AG04450 (cell line): Measurements from ENCODE around the gene ABHD4. TPM values are rescaled to one million over a fixed set of nuclear protein-coding genes. Genes with fewer than 3 reads are reported as not detected.

Experiments
- CTCF ChIA-PET: fragments of 300-600, 350-600 bp; formaldehyde crosslinking; extraction: SDS; loops from one replicate; lab custom pipeline; 2022; ENCODE audit warnings: antibody characterized with exemption, inconsistent platforms; lab: Charles Lee
- POLR2A ChIA-PET: fragments of 350-600 bp; formaldehyde crosslinking; extraction: SDS; loops from one replicate; lab custom pipeline; 2021; ENCODE audit warnings: antibody characterized with exemption, inconsistent platforms; lab: Yijun Ruan, JAX
- DNase-seq: peaks from one replicate; pipeline ENCODE4 v3.0.0-alpha.2; 2011; ENCODE audit warnings: low read depth, low spot score
- H3K27ac ChIP-seq: one replicate; pipeline ENCODE4 v1.5.1; 2012; ENCODE audit warnings: low read depth, low read length, control low read depth
- H3K27me3 ChIP-seq: one replicate; pipeline ENCODE4 v1.6.0; 2012; ENCODE audit warnings: low read length; ENCODE audit not compliant: control insufficient read depth, insufficient read depth
- H3K4me3 ChIP-seq: 2 replicates; pipeline ENCODE4 v1.5.1; 2011; ENCODE audit warnings: mild to moderate bottlenecking, low read depth, low read length, control low read depth
- H3K9me3 ChIP-seq: 2 replicates; pipeline ENCODE4 v1.5.1; 2012; ENCODE audit warnings: low read length; ENCODE audit not compliant: control insufficient read depth, insufficient read depth
- polyA plus RNA-seq: library from polyadenylated mRNA; depleted of rRNA; stranded (reverse); fragments of >200 nt; gene quantifications from 2 replicates; pipeline ENCODE4 v1.2.3, GENCODE V29; 2011
- TF ChIP-seq, protein P1 (sequence below): IDR thresholded peaks from 2 replicates; pipeline ENCODE4 v1.5.1; 2011; ENCODE audit warnings: low read depth, low read length, control low read depth, inconsistent platforms

The ABHD4 gene
- polyA plus RNA-seq, 1 experiment, result 42.1 TPM

DNA sequence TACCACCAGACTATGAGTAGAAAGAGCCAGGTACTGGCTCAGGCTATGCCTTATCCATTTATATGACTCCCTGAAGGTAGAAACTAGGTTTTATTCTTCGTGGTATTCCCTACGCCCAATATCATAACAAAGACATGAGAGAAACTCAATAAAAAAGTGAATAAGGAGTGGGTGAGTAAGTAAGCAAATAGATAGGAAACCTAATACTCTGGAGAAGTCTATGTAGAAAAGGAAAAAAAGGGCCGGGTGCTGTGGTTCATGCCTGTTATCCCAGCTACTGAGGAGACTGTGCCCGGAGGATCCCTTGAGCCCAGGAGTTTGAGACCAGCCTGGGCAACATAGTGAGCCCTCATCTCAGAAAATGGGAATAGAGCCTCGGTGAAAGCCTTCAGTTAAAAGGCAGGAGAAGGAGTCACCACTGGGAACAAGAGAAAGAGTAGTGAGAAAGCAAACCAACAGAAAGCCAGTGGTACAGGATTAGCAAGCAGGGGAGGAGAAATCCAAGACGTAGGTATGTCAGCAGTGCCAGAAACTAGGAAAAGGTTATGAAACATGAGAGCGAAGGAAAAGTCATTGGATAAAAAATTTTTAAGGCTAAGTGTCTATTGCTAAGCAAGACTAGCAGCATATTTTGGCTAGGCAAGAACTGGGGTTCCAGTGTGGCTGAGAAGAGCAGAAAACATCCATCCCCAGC is 52.1 kb downstream of the ABHD4 start:
- ChIA-PET CTCF (interaction anchor here (1.3 to 3.9 kb wide), 3 partner anchors 79 to 203 kb away, joined by 3 to 113 read pairs (median 12); no protein-coding TSS in a partner anchor), POLR2A (interaction anchor here (0.7 kb wide), 1 partner anchor 10 kb away, joined by 3 read pairs; no protein-coding TSS in a partner anchor)
- Histone ChIP-seq H3K27me3 (peaks cover 2% of the 10 kb centered on the region), H3K4me3 (no peak overlapping the region), H3K27ac (no peak overlapping the region), H3K9me3 (no peaks in the 10 kb centered on the region)
- TF ChIP-seq, protein P1, sequence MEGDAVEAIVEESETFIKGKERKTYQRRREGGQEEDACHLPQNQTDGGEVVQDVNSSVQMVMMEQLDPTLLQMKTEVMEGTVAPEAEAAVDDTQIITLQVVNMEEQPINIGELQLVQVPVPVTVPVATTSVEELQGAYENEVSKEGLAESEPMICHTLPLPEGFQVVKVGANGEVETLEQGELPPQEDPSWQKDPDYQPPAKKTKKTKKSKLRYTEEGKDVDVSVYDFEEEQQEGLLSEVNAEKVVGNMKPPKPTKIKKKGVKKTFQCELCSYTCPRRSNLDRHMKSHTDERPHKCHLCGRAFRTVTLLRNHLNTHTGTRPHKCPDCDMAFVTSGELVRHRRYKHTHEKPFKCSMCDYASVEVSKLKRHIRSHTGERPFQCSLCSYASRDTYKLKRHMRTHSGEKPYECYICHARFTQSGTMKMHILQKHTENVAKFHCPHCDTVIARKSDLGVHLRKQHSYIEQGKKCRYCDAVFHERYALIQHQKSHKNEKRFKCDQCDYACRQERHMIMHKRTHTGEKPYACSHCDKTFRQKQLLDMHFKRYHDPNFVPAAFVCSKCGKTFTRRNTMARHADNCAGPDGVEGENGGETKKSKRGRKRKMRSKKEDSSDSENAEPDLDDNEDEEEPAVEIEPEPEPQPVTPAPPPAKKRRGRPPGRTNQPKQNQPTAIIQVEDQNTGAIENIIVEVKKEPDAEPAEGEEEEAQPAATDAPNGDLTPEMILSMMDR, result no peak
- DNase-seq, result no peak

DNA sequence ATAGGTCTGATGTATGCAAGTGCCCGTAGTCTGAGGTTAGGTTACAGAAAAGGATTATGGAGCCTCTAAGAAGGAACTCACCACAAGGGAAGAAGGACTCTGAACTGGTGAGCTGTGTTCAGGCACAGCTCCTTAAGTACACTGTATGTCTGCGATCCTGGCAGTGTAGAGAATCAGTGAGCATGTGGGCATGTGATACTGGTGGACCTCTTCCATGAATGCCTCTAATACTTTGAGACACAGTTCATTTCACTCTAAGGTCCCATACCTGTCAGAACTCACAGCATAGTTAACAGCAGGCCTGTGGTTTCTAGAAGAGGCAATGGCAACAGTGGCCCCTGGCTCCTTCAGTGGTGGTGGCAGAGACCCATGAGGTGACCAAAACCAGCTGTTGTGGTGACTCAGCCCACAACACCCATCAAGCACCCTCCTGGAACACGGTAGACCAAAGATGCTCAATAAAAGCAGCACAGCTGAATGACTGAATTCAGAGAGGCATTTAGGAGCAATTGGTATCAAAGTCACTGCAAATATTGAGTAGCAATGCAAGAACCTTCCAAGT is 52.9 kb downstream of the ABHD4 start:
- Histone ChIP-seq H3K27me3 (peaks cover 2% of the 10 kb centered on the region), H3K9me3 (no peaks in the 10 kb centered on the region), H3K27ac (no peak overlapping the region), H3K4me3 (no peak overlapping the region)
- TF ChIP-seq, protein P1, result no peak
- POLR2A ChIA-PET, result interaction anchor here (0.7 kb wide), 1 partner anchor 11 kb away, joined by 3 read pairs; no protein-coding TSS in a partner anchor
- DNase-seq, result no peak
- CTCF ChIA-PET, result interaction anchor here (1.0 to 3.9 kb wide), 3 partner anchors 80 to 263 kb away, joined by 3 to 113 read pairs (median 12); no protein-coding TSS in a partner anchor

DNA sequence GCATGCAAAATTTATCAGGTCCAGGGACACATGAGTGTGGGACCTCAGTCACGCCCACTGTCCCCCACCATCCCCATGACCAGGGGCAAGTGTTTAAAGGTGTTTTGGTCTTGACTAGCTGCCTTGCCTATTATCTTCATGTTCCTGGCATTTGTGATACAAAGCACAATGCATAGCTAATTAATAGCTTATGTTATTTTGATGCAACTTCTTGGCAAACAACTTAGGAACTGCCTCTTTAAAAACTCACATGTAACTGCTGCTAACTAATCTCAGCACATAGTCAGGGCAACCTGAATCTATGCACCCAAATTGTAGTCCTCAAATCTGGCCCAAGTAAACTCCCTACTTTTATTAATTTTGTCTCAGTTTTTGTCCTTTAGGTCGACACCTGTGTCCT is 53.5 kb downstream of the ABHD4 start:
- POLR2A ChIA-PET, result no interaction called here
- peaks cover 2% of the 10 kb centered on the region for H3K27me3 ChIP-seq
- H3K9me3 ChIP-seq, result no peaks in the 10 kb centered on the region
- TF ChIP-seq, protein P1, result no peak
- H3K4me3 ChIP-seq, result no peak overlapping the region
- CTCF ChIA-PET, result interaction anchor here (0.5 to 3.9 kb wide), 5 partner anchors 80 to 263 kb away, joined by 3 to 113 read pairs (median 4); no protein-coding TSS in a partner anchor
- DNase-seq, result no peak
- no peak overlapping the region for H3K27ac ChIP-seq

DNA sequence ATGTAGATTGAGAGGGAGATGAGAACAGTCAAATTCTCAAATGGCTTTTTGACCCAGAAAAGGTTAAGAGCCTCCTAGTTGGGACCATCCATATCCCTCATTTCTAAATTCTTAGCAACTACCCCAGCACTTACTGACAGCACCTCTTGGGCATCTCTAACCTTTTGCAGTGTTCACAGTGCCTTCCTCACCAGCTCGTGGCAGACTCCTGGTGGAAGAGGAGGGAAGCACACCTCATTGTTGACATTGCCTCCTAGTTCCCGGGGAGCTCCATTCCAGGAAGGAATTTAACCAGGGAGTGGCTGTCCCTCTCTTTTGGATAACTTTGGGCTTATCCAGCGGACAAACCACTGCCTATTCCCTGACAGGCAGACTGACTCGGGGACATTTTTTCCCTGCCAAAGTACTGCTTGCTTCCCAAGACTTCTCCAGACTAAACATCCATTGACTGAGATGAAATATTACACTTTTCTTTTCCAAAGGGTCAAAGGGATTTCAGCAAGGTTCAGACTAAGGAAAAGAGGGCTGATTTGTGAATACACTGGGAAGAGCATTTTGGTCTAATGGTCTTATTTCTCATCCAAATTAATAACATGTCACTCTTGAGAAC is 55.0 kb downstream of the ABHD4 start:
- Histone ChIP-seq H3K4me3 (no peak overlapping the region), H3K27me3 (peaks cover 2% of the 10 kb centered on the region), H3K27ac (no peak overlapping the region), H3K9me3 (no peaks in the 10 kb centered on the region)
- CTCF ChIA-PET, result interaction anchor here (0.6 to 3.9 kb wide), 28 partner anchors 11 to 268 kb away, joined by 3 to 113 read pairs (median 4); partner anchors contain the start of genes ABHD4 and DAD1
- DNase-seq, result peak; percentile 57
- POLR2A ChIA-PET, result interaction anchor here (0.9 to 2.2 kb wide), 2 partner anchors 36 to 54 kb away, joined by 3 to 6 read pairs; partner anchors contain the start of gene ABHD4
- TF ChIP-seq, protein P1, result peak; percentile 98
